ENCODE results near the gene NAA15. TPM values are rescaled to one million over a fixed set of nuclear protein-coding genes. Genes with fewer than 3 reads are reported as not detected.
A peak's percentile ranks its signal among the peaks of the same experiment; 100 is the strongest.
"Not testable (repeated sequence)": the region's sequence is repeated elsewhere in the genome, so short reads cannot be mapped to it uniquely, and the experiment has no call there.

Gene NAA15
- polyA plus RNA-seq, 4 donors, result 27.9 to 41.2 (median 35.7) TPM

GRCh38 chr4:139333046-139333445 is 31.7 kb downstream of the NAA15 start:
- DNase-seq (ENCODE audit: low read depth in 4 of 4, low spot score in 3 of 4), result no peak

GRCh38 chr4:139337612-139338011 is 36.3 kb downstream of the NAA15 start:
- DNase-seq (ENCODE audit: low read depth in 4 of 4, low spot score in 3 of 4), result no peak

- no peak for DNase-seq (ENCODE audit: low read depth in 4 of 4, low spot score in 3 of 4)
Measured at GRCh38 chr4:139361301-139361700, 60.0 kb downstream of the NAA15 start.

GRCh38 chr4:139367421-139368090 is 66.3 kb downstream of the NAA15 start:
- no peak for DNase-seq (ENCODE audit: low read depth in 4 of 4, low spot score in 3 of 4)

GRCh38 chr4:139368998-139369397 is 67.7 kb downstream of the NAA15 start:
- DNase-seq (ENCODE audit: low read depth in 4 of 4, low spot score in 3 of 4), result peak in 1 of 4 donors; percentile 1

GRCh38 chr4:139374251-139374650 is 72.9 kb downstream of the NAA15 start:
- DNase-seq (ENCODE audit: low read depth in 4 of 4, low spot score in 3 of 4), result no peak

GRCh38 chr4:139386421-139386820 is 85.1 kb downstream of the NAA15 start:
- DNase-seq (ENCODE audit: low read depth in 4 of 4, low spot score in 3 of 4), result no peak

- DNase-seq (ENCODE audit: low read depth in 4 of 4, low spot score in 3 of 4), result no peak
Measured at GRCh38 chr4:139389102-139389501, 87.8 kb downstream of the NAA15 start.

- DNase-seq (ENCODE audit: low read depth in 4 of 4, low spot score in 3 of 4), result no peak
Measured at GRCh38 chr4:139389991-139390390, 88.7 kb downstream of the NAA15 start.

- no peak for DNase-seq (ENCODE audit: low read depth in 4 of 4, low spot score in 3 of 4)
Measured at GRCh38 chr4:139391731-139392130, 90.4 kb downstream of the NAA15 start.

GRCh38 chr4:139392797-139393196 is 91.5 kb downstream of the NAA15 start:
- DNase-seq (ENCODE audit: low read depth in 4 of 4, low spot score in 3 of 4), result no peak

GRCh38 chr4:139401368-139401767 is 100.1 kb downstream of the NAA15 start:
- no peak for DNase-seq (ENCODE audit: low read depth in 4 of 4, low spot score in 3 of 4)

GRCh38 chr4:139402436-139402835 is 101.1 kb downstream of the NAA15 start:
- DNase-seq (ENCODE audit: low read depth in 4 of 4, low spot score in 3 of 4), result no peak

- DNase-seq (ENCODE audit: low read depth in 4 of 4, low spot score in 3 of 4), result no peak
Measured at GRCh38 chr4:139403462-139403861, 102.2 kb downstream of the NAA15 start.

- no peak for DNase-seq (ENCODE audit: low read depth in 4 of 4, low spot score in 3 of 4)
Measured at GRCh38 chr4:139410312-139410711, 109.0 kb downstream of the NAA15 start.

- DNase-seq (ENCODE audit: low read depth in 4 of 4, low spot score in 3 of 4), result not testable (repeated sequence)
Measured at GRCh38 chr4:139414671-139415210, 113.4 kb downstream of the NAA15 start.

- DNase-seq (ENCODE audit: low read depth in 4 of 4, low spot score in 3 of 4), result peak in 2 of 4 donors; percentile 6 to 7
Measured at GRCh38 chr4:139416073-139416673, 114.9 kb downstream of the NAA15 start.

GRCh38 chr4:139419388-139419914 is 118.1 kb downstream of the NAA15 start:
- DNase-seq (ENCODE audit: low read depth in 4 of 4, low spot score in 3 of 4), result peak; percentile 7 to 22 (median 14)

- DNase-seq (ENCODE audit: low read depth in 4 of 4, low spot score in 3 of 4), result no peak
Measured at GRCh38 chr4:139420652-139421051, 119.3 kb downstream of the NAA15 start.

GRCh38 chr4:139436122-139436521 is 134.8 kb downstream of the NAA15 start:
- DNase-seq (ENCODE audit: low read depth in 4 of 4, low spot score in 3 of 4), result no peak

GRCh38 chr4:139438141-139438540 is 136.8 kb downstream of the NAA15 start:
- no peak for DNase-seq (ENCODE audit: low read depth in 4 of 4, low spot score in 3 of 4)

GRCh38 chr4:139441029-139441428 is 139.7 kb downstream of the NAA15 start:
- DNase-seq (ENCODE audit: low read depth in 4 of 4, low spot score in 3 of 4), result no peak

All from left renal pelvis (tissue), 4 donors.